ENCODE data around the gene CAP2.

Gene CAP2

GRCh38 chr6:17552861-17553260, 159.5 kb downstream of the CAP2 start:
- Histone ChIP-seq H3K9me3 (no peaks in the 10 kb centered on the region), H3K27me3 (no peaks in the 10 kb centered on the region), H3K4me1 (ENCODE audit: control insufficient read depth in 1 of 2, insufficient read depth in 1 of 2, low read depth in 1 of 2, low read length in 1 of 2) (no peaks in the 10 kb centered on the region), H3K36me3 (no peaks in the 10 kb centered on the region), H3K4me3 (ENCODE audit: low read depth in 1 of 2, low read length in 1 of 2) (no peak overlapping the region), H3K27ac (no peak overlapping the region)
- no peak for TF ChIP-seq CTCF (IDR thresholded peaks at IDR 0.05)

- no peaks in the 10 kb centered on the region for H3K36me3 ChIP-seq
- no peaks in the 10 kb centered on the region for H3K4me1 ChIP-seq (ENCODE audit: control insufficient read depth in 1 of 2, insufficient read depth in 1 of 2, low read depth in 1 of 2, low read length in 1 of 2)
- TF ChIP-seq CTCF (IDR thresholded peaks at IDR 0.05) = no peak
- H3K9me3 ChIP-seq = no peaks in the 10 kb centered on the region
- no peaks in the 10 kb centered on the region for H3K27me3 ChIP-seq
- no peak overlapping the region for H3K4me3 ChIP-seq (ENCODE audit: low read depth in 1 of 2, low read length in 1 of 2)
- H3K27ac ChIP-seq = no peak overlapping the region
Observed at GRCh38 chr6:17556014-17556413, 162.6 kb downstream of the CAP2 start.

GRCh38 chr6:17562636-17563035, 169.2 kb downstream of the CAP2 start:
- H3K9me3 ChIP-seq = peaks cover 14% of the 10 kb centered on the region
- no peak overlapping the region for H3K27ac ChIP-seq
- H3K4me1 ChIP-seq (ENCODE audit: control insufficient read depth in 1 of 2, insufficient read depth in 1 of 2, low read depth in 1 of 2, low read length in 1 of 2) = no peaks in the 10 kb centered on the region
- no peaks in the 10 kb centered on the region for H3K36me3 ChIP-seq
- no peaks in the 10 kb centered on the region for H3K27me3 ChIP-seq
- no peak overlapping the region for H3K4me3 ChIP-seq (ENCODE audit: low read depth in 1 of 2, low read length in 1 of 2)
- no peak for TF ChIP-seq CTCF (IDR thresholded peaks at IDR 0.05)

GRCh38 chr6:17565399-17565798, 172.0 kb downstream of the CAP2 start:
- Histone ChIP-seq H3K4me3 (ENCODE audit: low read depth in 1 of 2, low read length in 1 of 2) (no peak overlapping the region), H3K27me3 (peaks cover 18% of the 10 kb centered on the region), H3K27ac (no peak overlapping the region), H3K9me3 (peaks cover 14% of the 10 kb centered on the region), H3K36me3 (no peaks in the 10 kb centered on the region), H3K4me1 (ENCODE audit: control insufficient read depth in 1 of 2, insufficient read depth in 1 of 2, low read depth in 1 of 2, low read length in 1 of 2) (no peaks in the 10 kb centered on the region)
- TF ChIP-seq CTCF (IDR thresholded peaks at IDR 0.05) = no peak

GRCh38 chr6:17574866-17575560, 181.6 kb downstream of the CAP2 start:
- Histone ChIP-seq H3K4me1 (ENCODE audit: control insufficient read depth in 1 of 2, insufficient read depth in 1 of 2, low read depth in 1 of 2, low read length in 1 of 2) (no peaks in the 10 kb centered on the region), H3K9me3 (no peaks in the 10 kb centered on the region), H3K27me3 (peaks cover 47% of the 10 kb centered on the region), H3K4me3 (ENCODE audit: low read depth in 1 of 2, low read length in 1 of 2) (no peak overlapping the region), H3K27ac (no peak overlapping the region), H3K36me3 (no peaks in the 10 kb centered on the region)
- TF ChIP-seq CTCF (IDR thresholded peaks at IDR 0.05) = no peak

Data from neutrophil (primary cell).